ENCODE data around the gene TRNT1.

TRNT1 gene

DNA sequence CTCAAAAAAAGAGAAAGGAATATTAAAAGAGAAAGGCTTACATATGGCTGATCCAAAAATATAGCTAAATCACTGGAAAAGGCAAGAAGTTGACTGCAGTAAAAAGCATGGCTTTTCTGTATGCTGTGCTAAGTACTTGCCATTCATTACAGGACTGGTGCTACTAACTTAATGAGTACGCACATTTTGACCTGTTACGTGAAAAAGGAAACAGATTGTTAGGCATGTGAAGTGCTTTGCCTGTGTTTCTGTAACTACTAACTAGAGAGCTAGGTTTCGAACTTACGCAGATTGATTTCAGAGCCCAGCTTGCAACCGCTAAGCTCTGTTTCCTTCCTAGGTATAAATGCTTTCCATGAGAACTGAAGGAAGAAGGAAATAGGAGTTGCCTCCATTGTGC lies 2.8 kb downstream of the TRNT1 start:
- peaks cover 26% of the 10 kb centered on the region for H3K36me3 ChIP-seq
- no peak overlapping the region for H3K27ac ChIP-seq
- no peaks in the 10 kb centered on the region for H3K9me3 ChIP-seq
- peaks cover 14% of the 10 kb centered on the region in 2 experiments for H3K4me1 ChIP-seq (ENCODE audit: control insufficient read depth in 1 of 2, insufficient read depth in 1 of 2, low read depth in 1 of 2, low read length in 1 of 2)
- H3K27me3 ChIP-seq: no peaks in the 10 kb centered on the region
- TF ChIP-seq, protein P1, sequence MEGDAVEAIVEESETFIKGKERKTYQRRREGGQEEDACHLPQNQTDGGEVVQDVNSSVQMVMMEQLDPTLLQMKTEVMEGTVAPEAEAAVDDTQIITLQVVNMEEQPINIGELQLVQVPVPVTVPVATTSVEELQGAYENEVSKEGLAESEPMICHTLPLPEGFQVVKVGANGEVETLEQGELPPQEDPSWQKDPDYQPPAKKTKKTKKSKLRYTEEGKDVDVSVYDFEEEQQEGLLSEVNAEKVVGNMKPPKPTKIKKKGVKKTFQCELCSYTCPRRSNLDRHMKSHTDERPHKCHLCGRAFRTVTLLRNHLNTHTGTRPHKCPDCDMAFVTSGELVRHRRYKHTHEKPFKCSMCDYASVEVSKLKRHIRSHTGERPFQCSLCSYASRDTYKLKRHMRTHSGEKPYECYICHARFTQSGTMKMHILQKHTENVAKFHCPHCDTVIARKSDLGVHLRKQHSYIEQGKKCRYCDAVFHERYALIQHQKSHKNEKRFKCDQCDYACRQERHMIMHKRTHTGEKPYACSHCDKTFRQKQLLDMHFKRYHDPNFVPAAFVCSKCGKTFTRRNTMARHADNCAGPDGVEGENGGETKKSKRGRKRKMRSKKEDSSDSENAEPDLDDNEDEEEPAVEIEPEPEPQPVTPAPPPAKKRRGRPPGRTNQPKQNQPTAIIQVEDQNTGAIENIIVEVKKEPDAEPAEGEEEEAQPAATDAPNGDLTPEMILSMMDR (IDR thresholded peaks at IDR 0.05): no peak
- H3K4me3 ChIP-seq (ENCODE audit: low read depth in 1 of 2, low read length in 1 of 2): no peak overlapping the region

GRCh38 chr3:3133500-3133899 lies 6.8 kb downstream of the TRNT1 start:
- H3K27ac ChIP-seq: no peak overlapping the region
- no peaks in the 10 kb centered on the region for H3K9me3 ChIP-seq
- peaks cover 0 to 9% of the 10 kb centered on the region in 2 experiments for H3K4me1 ChIP-seq (ENCODE audit: control insufficient read depth in 1 of 2, insufficient read depth in 1 of 2, low read depth in 1 of 2, low read length in 1 of 2)
- TF ChIP-seq, protein P1 (IDR thresholded peaks at IDR 0.05): no peak
- H3K36me3 ChIP-seq: peaks cover 41% of the 10 kb centered on the region
- no peaks in the 10 kb centered on the region for H3K27me3 ChIP-seq
- no peak overlapping the region for H3K4me3 ChIP-seq (ENCODE audit: low read depth in 1 of 2, low read length in 1 of 2)

DNA sequence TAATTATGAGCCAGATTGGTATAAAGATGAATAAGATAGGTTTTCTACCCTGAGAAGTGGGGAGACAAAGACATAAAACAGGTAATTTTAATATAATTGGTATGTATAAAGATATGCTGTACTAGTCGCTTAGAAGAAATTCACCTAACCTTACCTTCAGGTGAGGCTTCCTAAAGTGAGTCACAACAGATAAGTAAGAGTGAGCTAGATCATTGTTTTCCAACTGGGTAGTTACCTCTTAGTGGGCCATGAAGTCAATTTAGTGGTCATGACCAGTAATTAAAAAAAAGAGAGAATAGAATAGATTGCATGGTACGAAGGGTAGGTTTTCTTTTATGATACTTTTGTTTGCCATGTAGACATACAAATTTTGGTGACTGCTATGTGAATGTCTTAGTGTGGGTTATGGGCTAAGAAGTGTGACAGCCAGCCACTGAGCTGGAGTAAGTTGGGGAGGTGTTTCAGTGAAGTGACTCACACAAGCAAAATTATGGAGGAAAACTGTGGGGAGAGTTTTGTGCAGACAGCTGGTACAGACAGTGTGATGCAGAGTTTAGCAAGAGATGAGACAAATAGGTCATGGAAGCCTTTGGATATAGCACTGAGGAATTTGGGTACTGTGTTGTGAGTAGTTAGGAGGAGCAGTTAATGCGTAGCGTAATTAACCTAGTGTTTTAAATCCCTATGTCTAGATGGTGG lies 8.2 kb downstream of the TRNT1 start:
- H3K4me3 ChIP-seq (ENCODE audit: low read depth in 1 of 2, low read length in 1 of 2): no peak overlapping the region
- H3K4me1 ChIP-seq (ENCODE audit: control insufficient read depth in 1 of 2, insufficient read depth in 1 of 2, low read depth in 1 of 2, low read length in 1 of 2): peaks cover 0 to 9% of the 10 kb centered on the region in 2 experiments
- H3K36me3 ChIP-seq: peaks cover 43% of the 10 kb centered on the region
- TF ChIP-seq, protein P1 (IDR thresholded peaks at IDR 0.05): no peak
- no peak overlapping the region for H3K27ac ChIP-seq
- H3K27me3 ChIP-seq: no peaks in the 10 kb centered on the region
- H3K9me3 ChIP-seq: no peaks in the 10 kb centered on the region

DNA sequence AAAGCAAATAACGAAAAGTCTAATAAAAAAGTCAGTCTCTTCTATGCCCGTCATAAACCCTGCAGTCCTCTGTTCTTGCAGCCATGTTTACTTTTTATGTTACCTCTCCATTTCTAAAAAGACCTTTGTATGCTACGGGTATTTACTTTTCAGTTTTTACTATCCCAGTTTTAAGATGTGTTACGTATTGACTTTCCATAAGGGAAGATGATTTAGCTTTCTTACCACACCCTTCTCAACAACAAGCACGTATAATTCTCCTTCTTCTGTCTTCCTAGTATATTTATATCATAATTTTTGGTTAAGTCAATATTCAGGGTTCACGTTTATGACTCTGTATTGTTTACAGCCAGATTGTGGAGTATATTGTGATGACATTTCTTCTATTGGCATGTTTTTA lies 10.8 kb downstream of the TRNT1 start:
- Histone ChIP-seq H3K27ac (no peak overlapping the region), H3K36me3 (peaks cover 50% of the 10 kb centered on the region), H3K9me3 (no peaks in the 10 kb centered on the region), H3K27me3 (no peaks in the 10 kb centered on the region), H3K4me1 (ENCODE audit: control insufficient read depth in 1 of 2, insufficient read depth in 1 of 2, low read depth in 1 of 2, low read length in 1 of 2) (peaks cover 5 to 18% of the 10 kb centered on the region in 2 experiments), H3K4me3 (ENCODE audit: low read depth in 1 of 2, low read length in 1 of 2) (no peak overlapping the region)
- TF ChIP-seq, protein P1 (IDR thresholded peaks at IDR 0.05): no peak

DNA sequence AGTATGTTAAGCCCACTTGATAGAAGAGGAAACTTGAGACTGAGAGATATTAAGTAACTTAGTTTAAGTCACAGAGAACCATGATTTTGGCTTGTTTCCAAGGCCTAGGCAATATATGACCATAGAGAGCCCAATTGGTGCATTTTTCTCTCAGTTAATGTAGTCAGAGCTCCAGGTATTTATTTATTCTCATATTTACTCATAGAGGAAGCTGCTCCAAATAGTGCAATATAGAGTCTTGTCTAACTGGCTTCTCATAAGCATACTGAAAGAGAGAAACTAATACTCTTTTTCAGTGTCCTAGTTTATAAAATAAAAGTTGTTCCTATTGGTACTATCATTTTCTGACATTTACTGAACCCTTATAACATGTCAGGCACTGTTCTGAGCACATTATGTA lies 15.2 kb downstream of the TRNT1 start:
- peaks cover 83% of the 10 kb centered on the region for H3K36me3 ChIP-seq
- no peak overlapping the region for H3K4me3 ChIP-seq (ENCODE audit: low read depth in 1 of 2, low read length in 1 of 2)
- no peak overlapping the region for H3K27ac ChIP-seq
- H3K9me3 ChIP-seq: no peaks in the 10 kb centered on the region
- H3K4me1 ChIP-seq (ENCODE audit: control insufficient read depth in 1 of 2, insufficient read depth in 1 of 2, low read depth in 1 of 2, low read length in 1 of 2): peaks cover 5 to 8% of the 10 kb centered on the region in 2 experiments
- H3K27me3 ChIP-seq: no peaks in the 10 kb centered on the region
- TF ChIP-seq, protein P1 (IDR thresholded peaks at IDR 0.05): no peak

All from neutrophil (primary cell).